ENCODE measurements around the gene C2CD4C. TPM values are rescaled to one million over a fixed set of nuclear protein-coding genes. Genes with fewer than 3 reads are reported as not detected.
"Not testable (repeated sequence)": the region's sequence is repeated elsewhere in the genome, so short reads cannot be mapped to it uniquely, and the experiment has no call there.

The C2CD4C gene
- total RNA-seq, 1 donor from 2014 or later: 172 TPM

- no peak for DNase-seq (ENCODE audit: low spot score)
These were observed 7.5 kb upstream of the C2CD4C start for GRCh38 chr19:416416-416815.

DNA sequence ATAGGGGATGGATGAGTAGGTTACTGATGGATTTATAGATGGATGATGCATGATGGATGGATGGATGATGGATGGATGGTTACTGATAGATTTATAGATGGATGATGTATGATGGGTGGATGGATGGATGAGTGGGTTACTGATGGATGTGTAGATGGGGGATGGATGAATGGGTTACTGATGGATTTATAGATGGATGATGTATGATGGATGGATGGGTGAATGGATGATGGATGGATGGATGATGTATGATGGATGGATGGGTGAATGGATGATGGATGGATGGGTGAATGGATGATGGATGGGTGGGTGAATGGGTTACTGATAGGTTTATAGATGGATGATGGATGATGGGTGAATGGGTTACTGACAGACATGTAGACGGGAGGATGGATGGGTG, 6.3 kb upstream of the C2CD4C start:
- DNase-seq (ENCODE audit: low spot score): no peak

DNA sequence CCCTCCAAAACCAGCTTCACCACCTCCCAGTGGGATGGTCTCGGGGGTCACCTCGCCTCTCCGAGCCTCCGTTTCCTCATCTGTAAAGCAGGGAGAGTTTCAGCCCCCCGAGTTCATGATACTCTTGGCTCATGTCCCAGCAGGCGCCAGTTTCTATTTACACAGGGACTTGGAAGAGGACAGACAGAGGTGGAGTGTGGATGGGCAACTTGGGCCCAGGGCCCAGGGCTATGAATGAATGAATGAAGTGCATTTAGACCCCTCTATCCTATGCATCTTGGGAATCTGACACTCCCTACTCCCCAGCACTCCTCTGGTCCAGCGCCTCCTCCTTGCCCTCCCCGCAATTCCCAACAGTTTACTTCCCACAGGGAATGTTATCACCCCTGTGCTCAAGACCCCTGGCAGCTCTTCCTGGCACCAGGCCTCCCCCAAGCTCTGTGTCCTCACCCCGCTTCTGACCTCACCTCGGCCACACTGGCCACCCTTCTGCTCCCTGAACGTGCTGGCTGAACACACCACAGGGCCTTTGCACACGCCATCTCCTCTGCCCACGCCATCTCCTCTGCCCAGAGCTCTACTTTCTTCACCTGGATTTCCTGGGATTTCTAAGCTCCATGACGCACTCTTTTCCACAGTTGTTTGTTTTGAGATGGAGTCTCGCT, 4.9 kb upstream of the C2CD4C start:
- no peak for DNase-seq (ENCODE audit: low spot score)

DNA sequence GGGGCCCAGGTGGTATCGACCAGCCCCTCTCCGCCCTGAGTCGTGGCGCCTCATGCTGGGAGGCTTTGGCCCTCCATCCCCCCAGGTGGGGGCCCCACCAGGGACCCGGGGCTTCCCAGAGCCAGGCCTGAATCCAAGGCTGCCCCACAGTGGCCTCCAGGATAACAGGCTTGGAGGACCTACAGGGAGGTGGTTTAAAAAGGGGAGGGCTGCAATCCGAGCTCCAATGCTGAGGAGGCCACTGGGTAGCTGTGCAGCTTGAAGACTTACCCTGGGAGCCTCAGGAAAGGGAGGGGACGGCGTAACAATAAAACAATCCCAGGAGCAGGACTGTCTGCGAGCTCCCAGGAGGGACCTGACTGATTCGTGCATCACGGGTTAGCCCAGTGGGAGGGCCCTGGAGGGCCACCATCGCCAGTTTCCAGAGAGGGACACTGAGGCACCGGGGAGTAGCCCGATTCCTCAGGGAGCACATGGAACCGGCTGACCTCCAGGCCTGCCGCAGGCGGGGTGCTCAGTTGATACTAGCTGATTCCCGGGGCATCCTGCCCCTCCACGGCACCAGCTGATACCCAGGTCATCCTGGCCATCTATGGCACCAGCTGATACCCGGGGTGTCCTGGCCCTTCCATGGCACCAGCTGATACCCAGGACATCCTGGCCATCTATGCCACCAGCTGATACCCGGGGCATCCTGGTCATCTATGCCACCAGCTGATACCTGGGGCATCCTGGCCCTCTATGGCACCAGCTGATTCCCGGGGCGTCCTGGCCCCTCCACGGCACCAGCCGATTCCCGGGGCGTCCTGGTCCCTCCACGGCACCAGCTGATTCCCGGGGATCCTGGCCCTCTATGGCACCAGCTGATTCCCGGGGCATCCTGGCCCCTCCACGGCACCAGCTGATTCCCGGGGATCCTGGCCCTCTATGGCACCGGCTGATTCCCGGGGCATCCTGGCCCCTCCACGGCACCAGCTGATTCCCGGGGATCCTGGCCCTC, 3.7 kb upstream of the C2CD4C start:
- DNase-seq (ENCODE audit: low spot score): no peak

- no peak for DNase-seq (ENCODE audit: low spot score)
These were observed 2.9 kb upstream of the C2CD4C start for GRCh38 chr19:411723-412355.

DNA sequence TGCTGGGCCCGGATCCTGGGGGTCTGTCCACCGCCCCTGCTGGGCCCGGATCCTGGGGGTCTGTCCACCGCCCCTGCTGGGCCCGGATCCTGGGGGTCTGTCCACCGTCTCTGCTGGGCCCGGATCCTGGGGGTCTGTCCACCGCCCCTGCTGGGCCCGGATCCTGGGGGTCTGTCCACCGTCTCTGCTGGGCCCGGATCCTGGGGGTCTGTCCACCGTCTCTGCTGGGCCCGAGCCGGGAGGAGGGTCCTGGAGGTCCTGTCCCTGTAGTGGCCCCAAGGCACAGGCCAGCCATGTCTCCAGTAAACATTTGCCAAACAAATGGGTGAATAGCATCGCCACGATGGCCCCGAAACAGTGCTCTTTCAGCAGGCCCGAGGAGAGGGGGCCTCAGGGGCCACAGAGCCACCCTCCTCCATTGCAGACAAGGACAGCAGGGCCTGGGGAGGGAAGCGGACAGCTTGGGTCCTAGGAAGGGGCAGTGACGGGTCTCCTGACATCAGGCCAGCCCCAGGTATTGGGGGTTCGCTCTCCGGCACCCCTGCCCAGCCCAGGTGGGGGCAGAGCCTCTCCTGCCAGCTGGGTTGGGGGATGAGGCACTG, 2.3 kb upstream of the C2CD4C start:
- DNase-seq (ENCODE audit: low spot score): not testable (repeated sequence)

DNA sequence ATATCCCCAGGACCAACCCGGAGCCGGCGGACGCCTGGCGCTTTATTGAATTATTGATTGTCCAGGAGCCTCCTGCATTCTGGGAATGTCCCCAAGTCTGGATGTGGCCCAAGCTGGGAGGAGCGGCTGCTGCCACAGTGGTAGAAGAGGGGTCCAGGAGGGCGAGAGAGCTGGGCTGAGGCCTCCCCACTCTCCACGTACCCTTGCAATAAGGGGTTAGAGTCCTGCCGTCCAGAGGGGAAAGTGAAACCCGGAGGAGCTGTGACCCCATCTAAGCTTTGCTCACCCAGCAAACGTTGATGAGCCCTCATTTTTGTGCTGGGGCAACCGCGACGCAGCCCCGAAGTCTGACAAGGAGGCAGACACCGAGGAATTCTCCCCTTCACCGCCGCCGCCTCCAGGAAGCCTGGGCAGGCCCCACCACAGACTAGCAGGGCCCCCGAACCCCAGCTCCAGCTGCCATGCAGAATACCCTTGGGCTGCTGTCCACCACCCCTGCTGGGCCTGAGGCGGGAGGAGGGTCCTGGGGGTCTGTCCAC, 1.4 kb upstream of the C2CD4C start:
- DNase-seq (ENCODE audit: low spot score): peak; percentile 91

DNA sequence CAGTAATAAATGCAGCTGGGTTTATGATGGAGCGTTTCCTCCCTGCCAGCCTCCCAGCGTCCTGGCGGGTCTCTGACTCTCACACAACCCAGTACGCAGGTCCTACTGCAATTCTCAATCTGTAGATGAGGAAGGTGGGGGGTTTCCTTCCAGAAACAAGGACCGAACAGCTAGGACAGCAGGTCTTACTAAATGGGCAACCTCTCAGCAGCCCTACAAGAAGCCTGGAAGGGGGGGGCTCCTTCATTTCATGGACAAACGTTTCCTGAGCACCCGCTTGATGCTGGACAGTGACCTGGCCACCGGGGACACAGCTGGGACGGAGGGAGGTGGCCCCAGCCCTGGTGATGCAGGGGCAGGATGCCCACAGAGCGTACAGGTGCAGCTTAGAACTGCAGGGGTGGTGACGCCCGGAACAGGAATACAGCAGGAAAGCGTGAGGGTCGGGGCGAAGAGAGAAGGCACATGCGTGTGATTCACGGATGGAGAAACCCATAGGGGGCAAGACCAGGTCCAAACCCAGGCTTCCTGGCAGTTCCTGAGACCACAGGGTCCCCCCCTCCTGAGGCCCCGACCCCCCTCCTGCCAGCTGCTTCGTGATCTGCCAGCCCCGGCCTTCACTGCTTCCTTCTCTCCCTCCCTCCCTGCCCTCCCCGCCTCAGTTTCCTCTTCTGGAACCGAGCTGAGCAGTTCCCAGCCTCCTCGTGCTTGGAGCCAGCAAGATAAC, 732 bp upstream of the C2CD4C start:
- DNase-seq (ENCODE audit: low spot score): no peak

DNA sequence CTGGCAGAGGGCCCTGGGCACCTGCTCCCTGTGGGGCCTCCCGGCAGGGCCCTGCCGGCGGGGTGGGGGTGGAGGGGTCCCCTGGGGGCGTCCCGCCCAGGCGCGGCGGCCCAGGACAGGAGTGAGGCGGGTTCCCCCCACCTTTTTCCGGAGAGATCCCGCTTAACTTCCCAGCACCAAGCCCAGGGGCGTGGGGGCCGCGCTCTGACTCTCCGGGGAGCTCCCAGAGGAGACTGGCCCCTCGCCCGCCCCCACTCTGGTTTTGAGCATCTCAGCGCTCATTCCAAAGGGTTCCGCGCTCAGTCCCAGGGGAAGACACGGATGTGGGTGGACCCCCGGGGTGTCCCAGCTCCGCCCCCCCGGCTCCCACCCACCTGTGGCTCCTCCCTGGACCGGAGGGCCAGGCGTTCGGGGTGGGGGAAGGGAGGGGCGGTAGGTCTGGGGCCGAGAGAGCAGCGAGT, 476 bp downstream of the C2CD4C start:
- no peak for DNase-seq (ENCODE audit: low spot score)

DNA sequence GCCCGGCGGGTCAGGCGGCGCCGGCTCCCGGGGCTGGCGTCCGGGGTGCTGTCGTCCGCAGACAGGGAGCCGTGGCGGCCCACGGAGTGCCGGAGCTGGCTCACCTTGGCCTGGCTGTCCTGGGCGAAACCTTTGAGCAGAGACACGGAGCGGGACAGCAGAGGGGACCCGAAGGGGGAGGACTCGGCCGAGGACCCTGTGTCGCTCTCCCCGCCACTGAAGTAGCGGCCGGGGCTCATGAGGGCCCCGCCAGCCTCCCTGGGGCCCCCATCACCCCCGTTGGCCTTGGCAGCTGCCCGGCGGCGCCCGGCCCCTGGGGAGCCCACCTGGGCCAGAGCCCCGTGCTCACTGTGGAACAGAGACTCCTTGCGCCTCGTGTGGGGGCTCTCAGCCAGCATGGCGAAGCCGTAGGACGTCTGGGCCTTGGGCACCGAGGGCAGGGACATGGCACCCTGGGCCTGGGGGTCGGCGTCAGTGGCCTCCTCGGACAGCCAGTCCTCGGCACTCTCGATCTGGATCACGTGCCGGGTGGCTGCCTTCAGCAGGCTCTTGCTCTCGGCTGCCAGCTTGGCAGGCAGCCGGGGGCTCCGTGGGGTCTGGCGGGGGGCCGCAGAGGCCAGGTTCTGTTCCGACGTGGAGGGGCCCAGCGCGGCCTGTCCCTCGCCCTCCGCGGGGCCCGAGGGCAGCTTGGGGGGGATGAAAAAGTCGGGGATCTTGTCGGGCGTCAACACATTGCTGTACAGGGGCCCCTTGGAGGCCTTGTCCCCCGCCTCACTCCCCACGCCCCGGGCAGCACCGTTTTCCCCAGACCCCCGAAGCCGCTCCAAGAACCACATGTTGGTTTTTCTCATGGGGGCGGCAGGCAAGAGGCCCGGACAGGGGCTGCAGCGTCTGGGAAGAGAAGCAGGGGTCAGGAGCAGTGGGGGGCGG, 1.2 kb downstream of the C2CD4C start:
- no peak for DNase-seq (ENCODE audit: low spot score)

DNA sequence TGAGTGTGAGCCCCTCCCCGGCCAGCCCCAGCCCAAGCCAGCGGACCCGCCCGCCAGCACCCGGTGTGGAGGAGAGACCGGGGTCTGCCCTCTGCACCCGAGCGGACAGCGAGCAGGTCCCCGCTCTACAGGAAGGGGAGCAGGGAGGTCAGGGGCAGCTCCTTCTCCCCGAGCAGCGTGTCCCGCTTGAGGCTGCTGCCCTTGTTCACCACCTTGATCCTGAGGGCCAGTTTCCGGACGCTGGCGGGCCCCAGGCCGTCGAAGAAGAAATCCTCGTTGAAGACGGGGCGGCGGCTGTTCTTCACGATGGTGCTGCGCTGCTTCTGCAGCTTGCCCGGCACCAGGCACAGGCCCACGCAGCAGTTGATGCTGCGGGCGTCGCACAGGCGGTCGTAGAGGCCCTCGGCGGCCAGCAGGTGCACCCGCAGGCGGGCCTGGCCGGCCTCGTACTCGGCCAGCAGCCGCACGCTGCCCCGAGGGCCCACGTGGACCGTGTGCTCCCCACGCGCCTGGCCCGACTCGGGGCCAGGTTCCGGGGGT, 1.9 kb downstream of the C2CD4C start:
- DNase-seq (ENCODE audit: low spot score): no peak

GRCh38 chr19:406135-406781, 2.7 kb downstream of the C2CD4C start:
- DNase-seq (ENCODE audit: low spot score): no peak

DNA sequence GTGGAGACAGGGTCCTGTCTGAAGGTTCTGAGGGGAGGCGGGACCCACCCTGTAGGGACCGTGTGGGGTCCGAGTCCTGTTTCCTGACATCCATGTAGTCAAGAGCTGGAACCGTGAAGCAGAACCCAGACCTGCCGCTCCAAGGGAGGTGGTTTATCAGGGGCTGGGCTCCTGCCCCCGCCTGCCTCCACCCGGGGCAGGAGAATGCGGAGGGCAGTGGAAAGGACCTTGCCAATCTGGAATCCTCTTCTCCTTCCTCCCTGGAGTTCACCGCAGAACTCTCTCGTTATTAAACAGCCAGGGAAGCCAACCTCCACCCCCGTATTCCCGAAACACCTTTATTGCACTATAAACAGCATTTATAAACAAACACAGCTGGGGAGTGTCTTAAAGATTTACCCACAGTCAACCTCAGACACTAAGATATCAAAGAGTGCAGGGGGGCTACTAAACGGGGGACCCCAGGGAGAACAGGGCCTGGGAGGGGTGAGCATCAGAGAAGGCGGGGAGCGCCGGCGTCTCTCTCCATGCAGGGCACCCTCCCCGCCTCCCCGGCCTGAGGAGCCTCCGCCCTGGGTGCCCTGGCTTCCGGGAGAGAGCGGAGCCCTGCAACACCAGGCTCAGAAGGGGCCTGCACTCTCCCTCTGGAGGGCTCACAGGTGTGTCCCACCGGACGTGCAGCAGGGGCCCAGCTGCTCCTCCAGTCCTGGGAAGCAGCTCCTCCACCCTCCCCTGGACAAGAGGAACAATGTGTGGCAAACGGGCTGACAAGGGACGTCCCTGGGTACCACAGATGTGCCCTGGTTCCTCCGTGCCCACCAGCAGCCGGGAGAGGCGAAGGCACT, 3.6 kb downstream of the C2CD4C start:
- DNase-seq (ENCODE audit: low spot score): peak; percentile 60

GRCh38 chr19:403221-404027, 5.5 kb downstream of the C2CD4C start:
- no peak for DNase-seq (ENCODE audit: low spot score)

DNA sequence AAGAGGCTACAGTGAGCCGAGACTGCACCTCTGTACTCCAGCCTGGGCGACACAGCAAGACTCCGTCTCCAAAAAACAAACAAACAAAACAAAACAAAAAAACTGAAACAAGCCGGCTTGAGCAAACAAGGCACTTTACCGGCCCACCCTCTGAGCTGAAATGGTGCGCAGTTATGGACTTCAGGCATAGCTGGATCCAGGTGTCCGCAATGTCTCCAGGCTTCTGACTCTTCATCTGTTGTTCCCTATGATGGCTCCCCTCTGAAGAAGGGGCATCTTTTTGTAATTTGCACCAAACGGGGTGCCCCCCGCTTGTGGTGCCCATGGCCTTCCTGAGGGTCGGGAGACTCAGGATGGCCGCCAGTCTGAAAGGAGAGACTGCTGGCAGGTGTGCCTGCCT, 6.2 kb downstream of the C2CD4C start:
- DNase-seq (ENCODE audit: low spot score): no peak

GRCh38 chr19:401866-402511, 7.0 kb downstream of the C2CD4C start:
- no peak for DNase-seq (ENCODE audit: low spot score)

All from mucosa of gallbladder (tissue), 1 donor.